Kidney (tissue), 14 donors: ENCODE measurements around the gene NR3C1. TPM values are rescaled to one million over a fixed set of nuclear protein-coding genes. Genes with fewer than 3 reads are reported as not detected.

Experiments
- DNase-seq, 5 donors: peaks; one replicate each; pipeline ENCODE4 v3.0.0-alpha.2; 2013 to 2020
- FAIRE-seq: peaks from 2 replicates; lab custom pipeline; 2012; peaks lifted over from hg19 to GRCh38; lab: Jason Lieb, UNC
- H3K27ac ChIP-seq, 2 donors: one replicate each; pipeline ENCODE4 v1.7.0; 2013; ENCODE audit warnings: low read depth in 2 of 2, low read length in 2 of 2, inconsistent platforms in 1 of 2
- H3K27me3 ChIP-seq: one replicate; pipeline ENCODE4 v1.7.1; 2013; ENCODE audit warnings: low read length, inconsistent platforms; ENCODE audit not compliant: control insufficient read depth, insufficient read depth
- H3K36me3 ChIP-seq, 3 donors: one replicate each; pipeline versions ENCODE4 v1.7.0 to v1.7.1; 2013; ENCODE audit warnings: low read length in 3 of 3, control low read depth in 1 of 3, inconsistent platforms in 1 of 3; ENCODE audit not compliant: insufficient read depth in 3 of 3, control insufficient read depth in 2 of 3
- H3K4me1 ChIP-seq, 3 donors: one replicate each; pipeline versions ENCODE4 v1.7.0 to v1.7.1; 2013; ENCODE audit warnings: low read length in 3 of 3, inconsistent platforms in 1 of 3, low read depth in 1 of 3; ENCODE audit not compliant: control insufficient read depth in 2 of 3, insufficient read depth in 2 of 3
- H3K4me3 ChIP-seq, 3 donors: one replicate each; pipeline versions ENCODE4 v1.7.0 to v1.8.1; 2013; ENCODE audit warnings: low read length in 3 of 3, control low read depth in 1 of 3, inconsistent platforms in 1 of 3
- H3K9ac ChIP-seq, 3 donors: one replicate each; pipeline versions ENCODE4 v1.7.0 to v1.7.1; 2013; ENCODE audit warnings: low read length in 3 of 3, control low read depth in 1 of 3, inconsistent platforms in 1 of 3
- H3K9me3 ChIP-seq, 3 donors: one replicate each; pipeline versions ENCODE4 v1.7.0 to v1.7.1; 2013; ENCODE audit warnings: low read length in 3 of 3, control low read depth in 1 of 3, inconsistent platforms in 1 of 3; ENCODE audit not compliant: control insufficient read depth in 2 of 3, insufficient read depth in 1 of 3
- CTCF ChIP-seq: IDR thresholded peaks from 3 replicates; pipeline ENCODE4 v1.5.1; 2012; ENCODE audit warnings: mild to moderate bottlenecking, moderate library complexity, borderline replicate concordance; ENCODE audit not compliant: insufficient read depth; ENCODE audit errors: extremely low read depth
- intact Hi-C: fragments of 100-400 bp; cut with DNase I; formaldehyde crosslinking; loops from one replicate; pipeline ENCODE4 v1.11.1; 2022
- polyA plus RNA-seq: library from polyadenylated mRNA; stranded (reverse); fragments of 350-450 nt; fragmentation: Illumina TruSeq; extraction: RNeasy Lipid Tissue Mini Kit (QIAGEN cat#74804); gene quantifications from one replicate; pipeline ENCODE4 v1.2.3, GENCODE V29; 2014; ENCODE audit warnings: low read depth, low replicate concordance; ENCODE audit not compliant: insufficient read depth
- total RNA-seq: library from RNA; stranded (reverse); fragmentation: NEBNext Ultra II Directional; extraction: Animal tissue kit (Norgen Biotek cat#: 25700); gene quantifications from one replicate; pipeline ENCODE4 v1.2.1, GENCODE V29; 2021
- donor health status: control.
- donor health status: control.
- donor health status: control.
- donor health status: control.
- donor health status: control.
- donor health status: DM: yes; HTN: yes; CAD: no.
- donor health status: Normal renal cell carcinoma (clear cell type).

The NR3C1 gene
- total and polyA plus RNA-seq, 2 donors from 2014 or later, result 23.4 to 69.0 TPM

GRCh38 chr5:143248391-143248790 lies 155.1 kb downstream of the NR3C1 start:
- H3K4me1 ChIP-seq, result peaks cover 0 to 4% (median 0%) of the 10 kb centered on the region in 3 donors
- intact Hi-C loops, result no loop called here
- no peak for TF ChIP-seq CTCF
- H3K4me3 ChIP-seq, result no peak overlapping the region
- no peaks in the 10 kb centered on the region for H3K36me3 ChIP-seq
- FAIRE-seq (no peak), DNase-seq (no peak)
- no peaks in the 10 kb centered on the region for H3K27me3 ChIP-seq
- H3K9ac ChIP-seq, result no peak overlapping the region
- H3K9me3 ChIP-seq, result no peaks in the 10 kb centered on the region
- no peak overlapping the region for H3K27ac ChIP-seq

- no peak for FAIRE-seq
Observed at GRCh38 chr5:143247134-143247815, 156.2 kb downstream of the NR3C1 start.

GRCh38 chr5:143245929-143246561 lies 157.4 kb downstream of the NR3C1 start:
- intact Hi-C loops, result no loop called here
- H3K9ac ChIP-seq, result no peak overlapping the region

More at GRCh38 chr5:143247134-143247815, 156.2 kb downstream of the NR3C1 start:
- Histone ChIP-seq H3K9me3 (no peaks in the 10 kb centered on the region), H3K27ac (no peak overlapping the region), H3K9ac (no peak overlapping the region), H3K4me1 (peaks cover 0 to 4% (median 0%) of the 10 kb centered on the region in 3 donors), H3K4me3 (no peak overlapping the region), H3K36me3 (no peaks in the 10 kb centered on the region), H3K27me3 (no peaks in the 10 kb centered on the region)
- no peak for TF ChIP-seq CTCF
- DNase-seq, result no peak
- intact Hi-C loops, result no loop called here

More at GRCh38 chr5:143245929-143246561, 157.4 kb downstream of the NR3C1 start:
- DNase-seq (no peak), FAIRE-seq (no peak)
- H3K9me3 ChIP-seq, result no peaks in the 10 kb centered on the region
- TF ChIP-seq CTCF, result no peak
- H3K4me3 ChIP-seq, result no peak overlapping the region
- no peak overlapping the region for H3K27ac ChIP-seq
- no peaks in the 10 kb centered on the region for H3K36me3 ChIP-seq
- H3K4me1 ChIP-seq, result peaks cover 0 to 4% (median 0%) of the 10 kb centered on the region in 3 donors
- no peaks in the 10 kb centered on the region for H3K27me3 ChIP-seq
